ENCODE results near the gene STRN. TPM values are rescaled to one million over a fixed set of nuclear protein-coding genes. Genes with fewer than 3 reads are reported as not detected.
"Not testable (repeated sequence)": the region's sequence is repeated elsewhere in the genome, so short reads cannot be mapped to it uniquely, and the experiment has no call there.

STRN gene
- total RNA-seq, 1 donor from 2014 or later = 24.7 TPM

GRCh38 chr2:36902385-36903120 is 63.8 kb downstream of the STRN start:
- POLR2A ChIA-PET = no interaction called here
- Mint-ChIP-seq H3K9me3 (no peaks in the 10 kb centered on the region), H3K36me3 (ENCODE audit: low read depth) (peaks cover 47% of the 10 kb centered on the region), H3K27me3 (no peaks in the 10 kb centered on the region), H3K4me3 (no peak overlapping the region), H3K27ac (no peak overlapping the region), H3K4me1 (no peaks in the 10 kb centered on the region)
- no peak for TF ChIP-seq CTCF (IDR thresholded peaks at IDR 0.05)
- ATAC-seq (ENCODE audit: low read depth) = no peak
- CTCF ChIA-PET = no interaction called here
- intact Hi-C loops (cut with micrococcal nuclease) = no loop called here
- DNase-seq = no peak

GRCh38 chr2:36892805-36893204 is 73.5 kb downstream of the STRN start:
- H3K4me3 Mint-ChIP-seq = no peak overlapping the region
- DNase-seq (no peak), ATAC-seq (ENCODE audit: low read depth) (no peak)
- TF ChIP-seq CTCF (IDR thresholded peaks at IDR 0.05) = no peak
- no peaks in the 10 kb centered on the region for H3K27me3 Mint-ChIP-seq
- ChIA-PET CTCF (no interaction called here), POLR2A (no interaction called here)
- intact Hi-C loops (cut with micrococcal nuclease) = no loop called here
- H3K36me3 Mint-ChIP-seq (ENCODE audit: low read depth) = peaks cover 52% of the 10 kb centered on the region
- H3K4me1 Mint-ChIP-seq = no peaks in the 10 kb centered on the region
- H3K27ac Mint-ChIP-seq = no peak overlapping the region
- H3K9me3 Mint-ChIP-seq = no peaks in the 10 kb centered on the region

- H3K27ac Mint-ChIP-seq = no peak overlapping the region
- no peaks in the 10 kb centered on the region for H3K4me1 Mint-ChIP-seq
- DNase-seq = no peak
- no peak overlapping the region for H3K4me3 Mint-ChIP-seq
- ChIA-PET CTCF (no interaction called here), POLR2A (no interaction called here)
- no peaks in the 10 kb centered on the region for H3K27me3 Mint-ChIP-seq
- peaks cover 63% of the 10 kb centered on the region for H3K36me3 Mint-ChIP-seq (ENCODE audit: low read depth)
- no peak for ATAC-seq (ENCODE audit: low read depth)
- intact Hi-C loops (cut with micrococcal nuclease) = no loop called here
- H3K9me3 Mint-ChIP-seq = no peaks in the 10 kb centered on the region
- no peak for TF ChIP-seq CTCF (IDR thresholded peaks at IDR 0.05)
Observed at GRCh38 chr2:36889795-36890194, 76.5 kb downstream of the STRN start.

- H3K27me3 Mint-ChIP-seq; POLR2A ChIA-PET; H3K4me3 Mint-ChIP-seq; H3K4me1 Mint-ChIP-seq; CTCF ChIA-PET; ATAC-seq (ENCODE audit: low read depth); intact Hi-C loops (cut with micrococcal nuclease); DNase-seq; H3K9me3 Mint-ChIP-seq; H3K27ac Mint-ChIP-seq: not testable (repeated sequence)
- peaks cover 67% of the 10 kb centered on the region for H3K36me3 Mint-ChIP-seq (ENCODE audit: low read depth)
Observed at GRCh38 chr2:36887095-36887494, 79.2 kb downstream of the STRN start.

GRCh38 chr2:36886664-36887063 is 79.7 kb downstream of the STRN start:
- TF ChIP-seq CTCF (IDR thresholded peaks at IDR 0.05) = no peak
- Mint-ChIP-seq H3K4me3 (no peak overlapping the region), H3K27ac (no peak overlapping the region), H3K36me3 (ENCODE audit: low read depth) (peaks cover 68% of the 10 kb centered on the region), H3K9me3 (no peaks in the 10 kb centered on the region), H3K4me1 (no peaks in the 10 kb centered on the region), H3K27me3 (no peaks in the 10 kb centered on the region)
- CTCF ChIA-PET = no interaction called here
- ATAC-seq (ENCODE audit: low read depth) (no peak), DNase-seq (no peak)
- POLR2A ChIA-PET = no interaction called here
- intact Hi-C loops (cut with micrococcal nuclease) = no loop called here

- DNase-seq (no peak), ATAC-seq (ENCODE audit: low read depth) (no peak)
- TF ChIP-seq CTCF (IDR thresholded peaks at IDR 0.05) = no peak
- POLR2A ChIA-PET = no interaction called here
- Mint-ChIP-seq H3K36me3 (ENCODE audit: low read depth) (peaks cover 64% of the 10 kb centered on the region), H3K4me3 (no peak overlapping the region), H3K9me3 (no peaks in the 10 kb centered on the region), H3K4me1 (no peaks in the 10 kb centered on the region), H3K27ac (no peak overlapping the region), H3K27me3 (no peaks in the 10 kb centered on the region)
- CTCF ChIA-PET = no interaction called here
- intact Hi-C loops (cut with micrococcal nuclease) = no loop called here
Observed at GRCh38 chr2:36885605-36886004, 80.7 kb downstream of the STRN start.

Measured in activated B cell treated with CpG ODN at 0.5 μM for 24 hours (primary cell).